ENCODE results near the gene BCAP31. TPM values are rescaled to one million over a fixed set of nuclear protein-coding genes. Genes with fewer than 3 reads are reported as not detected.

Gene BCAP31
- total and polyA plus RNA-seq, 2 of the 13 experiments (the other 11 are each of a cell fraction or from before 2014, with no cell fraction given), result 139 to 178 TPM

DNA sequence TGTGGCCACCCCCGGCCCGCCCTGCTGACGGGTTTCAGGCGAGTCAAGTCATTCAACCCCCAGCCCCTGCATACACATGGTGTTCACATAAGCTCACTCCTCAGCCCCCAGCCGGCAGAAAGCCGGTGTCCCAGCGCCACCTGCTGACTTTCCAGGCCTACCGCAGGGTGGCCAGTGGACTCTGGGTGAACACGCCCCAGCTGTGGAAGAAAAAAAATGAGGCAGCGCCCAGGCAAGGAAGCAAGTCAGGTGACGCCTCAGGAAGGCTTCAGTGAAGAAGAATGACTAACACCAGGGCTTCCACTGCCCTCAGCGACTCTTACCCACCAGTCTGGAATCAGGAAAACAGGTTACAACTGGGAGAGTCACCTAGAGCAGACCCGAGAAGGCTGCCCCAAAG lies 15.8 kb downstream of the BCAP31 start (continued):
- TF ChIP-seq ZNF687 (CRISPR knock-in tag; IDR thresholded peaks at IDR 0.05) (peak; percentile 56), SNAPC5 (CRISPR knock-in tag; IDR thresholded peaks at IDR 0.05; ENCODE audit: borderline replicate concordance) (no peak), ATM (IDR thresholded peaks at IDR 0.05; ENCODE audit: borderline replicate concordance) (no peak), HBP1 (CRISPR knock-in tag; IDR thresholded peaks at IDR 0.05; ENCODE audit: low read depth) (no peak), ZBTB33 (CRISPR knock-in tag; IDR thresholded peaks at IDR 0.05) (peak; percentile 76), NONO (IDR thresholded peaks at IDR 0.05) (no peak), NONO (CRISPR knock-in tag; conservative IDR thresholded peaks at IDR 0.05) (0 out of 2 replicates have a peak, but pooled peaks have one; percentile 21), HOXA3 (CRISPR knock-in tag; IDR thresholded peaks at IDR 0.05) (no peak), MAF1 (CRISPR knock-in tag; IDR thresholded peaks at IDR 0.05; ENCODE audit: borderline replicate concordance) (no peak), ZNF282 (IDR thresholded peaks at IDR 0.05; ENCODE audit: partially characterized antibody) (no peak), FOXP1 (IDR thresholded peaks at IDR 0.05) (no peak), FOXP1 (CRISPR knock-in tag; IDR thresholded peaks at IDR 0.05) (no peak)
- TF ChIP-seq, protein P1, sequence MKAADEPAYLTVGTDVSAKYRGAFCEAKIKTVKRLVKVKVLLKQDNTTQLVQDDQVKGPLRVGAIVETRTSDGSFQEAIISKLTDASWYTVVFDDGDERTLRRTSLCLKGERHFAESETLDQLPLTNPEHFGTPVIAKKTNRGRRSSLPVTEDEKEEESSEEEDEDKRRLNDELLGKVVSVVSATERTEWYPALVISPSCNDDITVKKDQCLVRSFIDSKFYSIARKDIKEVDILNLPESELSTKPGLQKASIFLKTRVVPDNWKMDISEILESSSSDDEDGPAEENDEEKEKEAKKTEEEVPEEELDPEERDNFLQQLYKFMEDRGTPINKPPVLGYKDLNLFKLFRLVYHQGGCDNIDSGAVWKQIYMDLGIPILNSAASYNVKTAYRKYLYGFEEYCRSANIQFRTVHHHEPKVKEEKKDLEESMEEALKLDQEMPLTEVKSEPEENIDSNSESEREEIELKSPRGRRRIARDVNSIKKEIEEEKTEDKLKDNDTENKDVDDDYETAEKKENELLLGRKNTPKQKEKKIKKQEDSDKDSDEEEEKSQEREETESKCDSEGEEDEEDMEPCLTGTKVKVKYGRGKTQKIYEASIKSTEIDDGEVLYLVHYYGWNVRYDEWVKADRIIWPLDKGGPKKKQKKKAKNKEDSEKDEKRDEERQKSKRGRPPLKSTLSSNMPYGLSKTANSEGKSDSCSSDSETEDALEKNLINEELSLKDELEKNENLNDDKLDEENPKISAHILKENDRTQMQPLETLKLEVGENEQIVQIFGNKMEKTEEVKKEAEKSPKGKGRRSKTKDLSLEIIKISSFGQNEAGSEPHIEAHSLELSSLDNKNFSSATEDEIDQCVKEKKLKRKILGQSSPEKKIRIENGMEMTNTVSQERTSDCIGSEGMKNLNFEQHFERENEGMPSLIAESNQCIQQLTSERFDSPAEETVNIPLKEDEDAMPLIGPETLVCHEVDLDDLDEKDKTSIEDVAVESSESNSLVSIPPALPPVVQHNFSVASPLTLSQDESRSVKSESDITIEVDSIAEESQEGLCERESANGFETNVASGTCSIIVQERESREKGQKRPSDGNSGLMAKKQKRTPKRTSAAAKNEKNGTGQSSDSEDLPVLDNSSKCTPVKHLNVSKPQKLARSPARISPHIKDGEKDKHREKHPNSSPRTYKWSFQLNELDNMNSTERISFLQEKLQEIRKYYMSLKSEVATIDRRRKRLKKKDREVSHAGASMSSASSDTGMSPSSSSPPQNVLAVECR (CRISPR knock-in tag; IDR thresholded peaks at IDR 0.05; ENCODE audit: borderline replicate concordance), result peak; percentile 36; the same call in 1 of the 2 replicates
- TF ChIP-seq, protein P2, sequence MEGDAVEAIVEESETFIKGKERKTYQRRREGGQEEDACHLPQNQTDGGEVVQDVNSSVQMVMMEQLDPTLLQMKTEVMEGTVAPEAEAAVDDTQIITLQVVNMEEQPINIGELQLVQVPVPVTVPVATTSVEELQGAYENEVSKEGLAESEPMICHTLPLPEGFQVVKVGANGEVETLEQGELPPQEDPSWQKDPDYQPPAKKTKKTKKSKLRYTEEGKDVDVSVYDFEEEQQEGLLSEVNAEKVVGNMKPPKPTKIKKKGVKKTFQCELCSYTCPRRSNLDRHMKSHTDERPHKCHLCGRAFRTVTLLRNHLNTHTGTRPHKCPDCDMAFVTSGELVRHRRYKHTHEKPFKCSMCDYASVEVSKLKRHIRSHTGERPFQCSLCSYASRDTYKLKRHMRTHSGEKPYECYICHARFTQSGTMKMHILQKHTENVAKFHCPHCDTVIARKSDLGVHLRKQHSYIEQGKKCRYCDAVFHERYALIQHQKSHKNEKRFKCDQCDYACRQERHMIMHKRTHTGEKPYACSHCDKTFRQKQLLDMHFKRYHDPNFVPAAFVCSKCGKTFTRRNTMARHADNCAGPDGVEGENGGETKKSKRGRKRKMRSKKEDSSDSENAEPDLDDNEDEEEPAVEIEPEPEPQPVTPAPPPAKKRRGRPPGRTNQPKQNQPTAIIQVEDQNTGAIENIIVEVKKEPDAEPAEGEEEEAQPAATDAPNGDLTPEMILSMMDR (CRISPR knock-in tag; IDR thresholded peaks at IDR 0.05), result peak; percentile 84

All from HepG2 (cell line).